Measurements from ENCODE around the gene GNAI1.

GNAI1 gene

DNA sequence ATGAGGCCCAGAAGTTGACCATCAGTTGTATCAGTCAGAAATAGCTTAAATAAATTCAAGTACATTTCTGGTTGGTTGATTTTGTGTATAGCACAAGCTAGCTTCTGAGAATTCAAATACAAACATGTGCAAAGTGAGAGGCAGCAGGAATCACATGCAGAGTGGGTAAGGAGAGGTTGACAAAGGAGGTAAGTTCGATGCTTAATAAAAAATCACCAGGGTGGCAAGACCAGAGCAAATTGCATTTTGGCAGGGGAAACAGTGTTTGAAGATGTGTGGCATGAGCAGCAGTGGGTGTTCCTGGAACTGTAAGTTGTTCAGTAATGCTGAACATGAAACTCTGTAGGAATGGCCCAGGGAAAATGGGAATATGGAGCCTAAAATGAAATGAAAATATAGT is 52.6 kb downstream of the GNAI1 start:
- DNase-seq (ENCODE audit: low spot score) = no peak
- Histone ChIP-seq H3K4me3 (peak overlapping the region; percentile 8), H3K27ac (peak overlapping the region in 1 of 2 donors; percentile 43)
- no peak for TF ChIP-seq CTCF (IDR thresholded peaks at IDR 0.05)

DNA sequence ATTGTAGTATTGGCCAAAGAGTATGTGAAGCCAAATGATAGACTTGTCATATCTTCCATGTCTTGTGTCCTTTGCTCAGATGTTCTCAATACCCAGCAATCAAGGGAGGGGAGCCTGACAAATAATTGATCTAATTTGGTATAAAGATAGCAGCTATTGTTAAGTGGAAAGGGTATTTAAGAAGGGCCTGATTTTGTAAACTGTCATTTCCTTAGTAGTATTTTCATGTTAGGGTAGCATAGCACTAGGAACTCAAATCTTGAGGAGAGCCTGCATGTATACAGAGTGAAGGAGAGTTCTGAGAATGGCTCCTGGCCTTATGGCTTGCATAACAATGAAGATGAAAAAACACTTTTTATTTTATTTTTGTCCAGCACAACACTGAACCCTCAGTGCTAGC is 53.1 kb downstream of the GNAI1 start:
- no peak for TF ChIP-seq CTCF (IDR thresholded peaks at IDR 0.05)
- DNase-seq (ENCODE audit: low spot score) = no peak
- peak overlapping the region; percentile 8 for H3K4me3 ChIP-seq
- H3K27ac ChIP-seq = peak overlapping the region in 1 of 2 donors; percentile 43

DNA sequence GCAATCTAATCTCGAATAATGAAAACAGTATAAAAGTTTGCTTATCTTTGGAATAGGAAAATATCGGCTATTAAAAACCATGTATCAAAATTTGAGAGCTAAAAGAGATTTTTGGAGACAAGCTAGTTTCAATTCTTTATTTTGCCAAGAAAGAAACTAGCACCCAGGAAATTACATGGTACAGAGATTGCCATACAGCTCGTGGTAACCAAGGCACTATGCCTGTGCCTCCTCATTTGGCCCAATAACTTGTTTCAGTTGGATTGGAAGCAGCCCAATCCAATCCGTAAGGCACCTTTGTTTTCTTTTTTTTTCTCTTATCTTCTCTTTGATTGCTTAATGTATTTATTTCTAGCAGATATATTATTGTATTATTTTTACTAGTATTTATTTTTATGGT is 55.0 kb downstream of the GNAI1 start:
- H3K27ac ChIP-seq = peak overlapping the region in 1 of 2 donors; percentile 23

DNA sequence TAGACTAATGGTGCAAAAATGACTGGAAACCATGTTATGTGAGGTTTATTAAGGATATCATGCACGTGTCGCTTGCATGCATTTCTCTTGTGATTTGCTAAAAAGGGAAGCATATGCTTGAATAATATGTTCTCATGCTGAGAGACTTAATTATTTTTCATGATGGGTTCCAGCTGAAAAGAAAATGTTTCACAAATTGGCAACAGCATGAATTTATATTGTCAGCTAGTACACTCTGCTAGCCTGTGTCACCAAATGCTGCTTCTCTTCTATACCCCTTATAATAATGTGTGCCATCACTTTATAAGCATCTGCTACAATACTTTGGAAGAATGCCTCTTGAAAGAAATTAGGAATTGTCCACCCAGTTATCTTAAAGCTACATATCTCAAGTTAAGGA is 63.0 kb downstream of the GNAI1 start:
- Histone ChIP-seq H3K4me3 (no peak overlapping the region), H3K27ac (no peak overlapping the region)
- DNase-seq (ENCODE audit: low spot score) = no peak
- TF ChIP-seq CTCF (IDR thresholded peaks at IDR 0.05) = no peak

More for the DNA sequence above, 55.0 kb downstream of the GNAI1 start:
- TF ChIP-seq CTCF (IDR thresholded peaks at IDR 0.05) = no peak
- DNase-seq (ENCODE audit: low spot score) = no peak
- peak overlapping the region; percentile 14 for H3K4me3 ChIP-seq

DNA sequence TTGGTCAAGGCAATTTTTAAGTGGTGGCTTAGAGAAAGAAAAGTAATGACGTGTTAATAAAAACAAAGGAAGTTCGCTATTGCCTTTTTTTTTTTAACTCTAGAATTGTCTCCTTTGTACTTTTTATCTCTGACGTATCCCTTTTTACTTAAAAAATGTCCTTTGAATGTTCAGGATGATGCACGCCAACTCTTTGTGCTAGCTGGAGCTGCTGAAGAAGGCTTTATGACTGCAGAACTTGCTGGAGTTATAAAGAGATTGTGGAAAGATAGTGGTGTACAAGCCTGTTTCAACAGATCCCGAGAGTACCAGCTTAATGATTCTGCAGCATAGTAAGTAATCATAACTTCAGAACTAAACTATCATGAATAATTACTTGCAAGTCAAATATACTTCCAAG is 64.4 kb downstream of the GNAI1 start:
- Histone ChIP-seq H3K27ac (no peak overlapping the region), H3K4me3 (no peak overlapping the region)
- TF ChIP-seq CTCF (IDR thresholded peaks at IDR 0.05) = no peak
- no peak for DNase-seq (ENCODE audit: low spot score)

DNA sequence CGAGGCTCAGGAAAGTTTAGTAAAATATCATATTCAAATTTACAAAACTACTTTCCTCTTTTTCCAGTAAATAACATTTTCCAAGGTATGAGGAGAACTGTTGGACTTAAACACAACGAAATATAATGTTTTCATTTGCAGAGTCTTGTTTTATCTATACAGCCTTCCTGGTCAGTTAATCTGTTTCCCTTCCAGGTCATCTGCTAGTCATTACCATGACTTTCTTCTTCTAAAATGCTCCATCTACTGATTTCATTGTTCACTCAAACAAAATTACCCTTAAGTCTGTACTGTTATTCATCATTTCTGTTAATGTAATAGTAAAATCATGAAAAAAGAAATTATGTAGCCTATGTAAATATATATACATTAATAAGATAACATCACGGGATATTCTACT is 69.8 kb downstream of the GNAI1 start:
- H3K27ac ChIP-seq = no peak overlapping the region
- TF ChIP-seq CTCF (IDR thresholded peaks at IDR 0.05) = no peak
- no peak overlapping the region for H3K4me3 ChIP-seq

GRCh38 chr7:80204919-80205318 is 70.3 kb downstream of the GNAI1 start:
- no peak overlapping the region for H3K4me3 ChIP-seq
- TF ChIP-seq CTCF (IDR thresholded peaks at IDR 0.05) = no peak
- H3K27ac ChIP-seq = no peak overlapping the region
- no peak for DNase-seq (ENCODE audit: low spot score)

More for the DNA sequence above, 69.8 kb downstream of the GNAI1 start:
- DNase-seq (ENCODE audit: low spot score) = no peak
